Superior temporal gyrus (tissue), 1 donor: Measurements from ENCODE around the gene NETO1.

Experiments
- DNase-seq: peaks from one replicate; pipeline ENCODE4 v3.0.0-alpha.2; 2016; ENCODE audit errors: extremely low spot score

Gene NETO1

GRCh38 chr18:72843743-72844142, 24.0 kb downstream of the NETO1 start:
- DNase-seq = no peak

- DNase-seq = no peak
These were observed 27.7 kb downstream of the NETO1 start for GRCh38 chr18:72840109-72840508.

- no peak for DNase-seq
These were observed 33.1 kb downstream of the NETO1 start for GRCh38 chr18:72834731-72835130.

GRCh38 chr18:72833471-72833870, 34.3 kb downstream of the NETO1 start:
- DNase-seq = no peak

GRCh38 chr18:72830109-72830508, 37.7 kb downstream of the NETO1 start:
- peak; percentile 64 for DNase-seq

GRCh38 chr18:72828601-72829000, 39.2 kb downstream of the NETO1 start:
- DNase-seq = no peak

GRCh38 chr18:72826736-72827135, 41.1 kb downstream of the NETO1 start:
- no peak for DNase-seq

GRCh38 chr18:72823345-72823744, 44.4 kb downstream of the NETO1 start:
- DNase-seq = no peak

GRCh38 chr18:72822202-72822601, 45.6 kb downstream of the NETO1 start:
- DNase-seq = no peak

- no peak for DNase-seq
These were observed 47.2 kb downstream of the NETO1 start for GRCh38 chr18:72820571-72820970.

- DNase-seq = no peak
These were observed 48.7 kb downstream of the NETO1 start for GRCh38 chr18:72819050-72819449.

GRCh38 chr18:72811047-72811446, 56.7 kb downstream of the NETO1 start:
- no peak for DNase-seq

GRCh38 chr18:72808680-72809079, 59.1 kb downstream of the NETO1 start:
- no peak for DNase-seq

GRCh38 chr18:72799106-72799505, 68.7 kb downstream of the NETO1 start:
- DNase-seq = no peak

GRCh38 chr18:72783530-72783929, 84.3 kb downstream of the NETO1 start:
- no peak for DNase-seq

- no peak for DNase-seq
These were observed 92.9 kb downstream of the NETO1 start for GRCh38 chr18:72774914-72775313.

- no peak for DNase-seq
These were observed 94.9 kb downstream of the NETO1 start for GRCh38 chr18:72772916-72773315.

GRCh38 chr18:72768681-72769229, 99.0 kb downstream of the NETO1 start:
- DNase-seq = no peak

- DNase-seq = peak; percentile 92
These were observed 105.2 kb downstream of the NETO1 start for GRCh38 chr18:72762515-72763122.

GRCh38 chr18:72752220-72752619, 115.6 kb downstream of the NETO1 start:
- no peak for DNase-seq

- no peak for DNase-seq
These were observed 125.8 kb downstream of the NETO1 start for GRCh38 chr18:72742002-72742401.

GRCh38 chr18:72738136-72738535, 129.7 kb downstream of the NETO1 start:
- DNase-seq = no peak

- no peak for DNase-seq
These were observed 140.0 kb downstream of the NETO1 start for GRCh38 chr18:72727776-72728175.

GRCh38 chr18:72727038-72727655, 140.6 kb downstream of the NETO1 start:
- DNase-seq = no peak
